Astrocyte (in vitro differentiated cells and primary cell): Measurements from ENCODE around the gene GMDS.

Source experiments
- CTCF ChIP-seq: IDR thresholded peaks from 2 replicates; pipeline ENCODE4 v1.5.1; 2011; ENCODE audit warnings: low read depth, mild to moderate bottlenecking, inconsistent platforms, low read length, moderate library complexity; ENCODE audit not compliant: insufficient read depth
- EZH2 ChIP-seq: IDR thresholded peaks from 2 replicates; pipeline ENCODE4 v1.6.1; 2012; ENCODE audit warnings: mild to moderate bottlenecking, low read length, inconsistent platforms; ENCODE audit not compliant: insufficient read depth

GRCh38 chr6:2285510-2285909, 40.1 kb upstream of the GMDS start:
- TF ChIP-seq CTCF = no peak
- TF ChIP-seq EZH2 = no peak
